ENCODE data around the gene SAP30L.

SAP30L gene

GRCh38 chr5:154479944-154480750 is 34.4 kb downstream of the SAP30L start:
- no peak for DNase-seq
- TF ChIP-seq CTCF (IDR thresholded peaks at IDR 0.05; ENCODE audit: low read depth, low read length, missing control alignments): no peak
- in situ Hi-C loops (cut with HindIII; ENCODE audit: low pct_ligation_motif_present, low sequenced_read_pairs): loop anchor here (25.0 kb wide), 1 partner anchor 132 kb away; no protein-coding TSS in a partner anchor

GRCh38 chr5:154480847-154481246 is 35.0 kb downstream of the SAP30L start:
- in situ Hi-C loops (cut with HindIII; ENCODE audit: low pct_ligation_motif_present, low sequenced_read_pairs): loop anchor here (25.0 kb wide), 1 partner anchor 131 kb away; no protein-coding TSS in a partner anchor
- TF ChIP-seq CTCF (IDR thresholded peaks at IDR 0.05; ENCODE audit: low read depth, low read length, missing control alignments): no peak
- H3K27me3 ChIP-seq (replicated peaks): peaks cover 96% of the 10 kb centered on the region
- H3K36me3 ChIP-seq (replicated peaks): no peaks in the 10 kb centered on the region
- no peak for DNase-seq
- H3K27ac ChIP-seq: no peak overlapping the region
- H3K4me3 ChIP-seq (ENCODE audit: low read depth, low read length): no peak overlapping the region

More at GRCh38 chr5:154479944-154480750, 34.4 kb downstream of the SAP30L start:
- Histone ChIP-seq H3K27me3 (replicated peaks) (peaks cover 96% of the 10 kb centered on the region), H3K36me3 (replicated peaks) (no peaks in the 10 kb centered on the region), H3K27ac (no peak overlapping the region), H3K4me3 (ENCODE audit: low read depth, low read length) (no peak overlapping the region)

GRCh38 chr5:154481584-154482381 is 36.0 kb downstream of the SAP30L start:
- H3K27me3 ChIP-seq (replicated peaks): peaks cover 96% of the 10 kb centered on the region
- H3K36me3 ChIP-seq (replicated peaks): no peaks in the 10 kb centered on the region
- TF ChIP-seq CTCF (IDR thresholded peaks at IDR 0.05; ENCODE audit: low read depth, low read length, missing control alignments): no peak
- in situ Hi-C loops (cut with HindIII; ENCODE audit: low pct_ligation_motif_present, low sequenced_read_pairs): loop anchor here (25.0 kb wide), 1 partner anchor 131 kb away; no protein-coding TSS in a partner anchor
- DNase-seq: no peak
- H3K27ac ChIP-seq: no peak overlapping the region
- no peak overlapping the region for H3K4me3 ChIP-seq (ENCODE audit: low read depth, low read length)

GRCh38 chr5:154482528-154483449 is 37.0 kb downstream of the SAP30L start:
- Histone ChIP-seq H3K27me3 (replicated peaks) (peaks cover 96% of the 10 kb centered on the region), H3K4me3 (ENCODE audit: low read depth, low read length) (no peak overlapping the region), H3K36me3 (replicated peaks) (no peaks in the 10 kb centered on the region), H3K27ac (no peak overlapping the region)
- TF ChIP-seq CTCF (IDR thresholded peaks at IDR 0.05; ENCODE audit: low read depth, low read length, missing control alignments): no peak
- DNase-seq: no peak
- in situ Hi-C loops (cut with HindIII; ENCODE audit: low pct_ligation_motif_present, low sequenced_read_pairs): loop anchor here (25.0 kb wide), 1 partner anchor 130 kb away; no protein-coding TSS in a partner anchor

GRCh38 chr5:154483654-154484392 is 38.0 kb downstream of the SAP30L start:
- no peak overlapping the region for H3K27ac ChIP-seq
- no peaks in the 10 kb centered on the region for H3K36me3 ChIP-seq (replicated peaks)
- H3K4me3 ChIP-seq (ENCODE audit: low read depth, low read length): no peak overlapping the region
- H3K27me3 ChIP-seq (replicated peaks): peaks cover 90% of the 10 kb centered on the region
- in situ Hi-C loops (cut with HindIII; ENCODE audit: low pct_ligation_motif_present, low sequenced_read_pairs): loop anchor here (25.0 kb wide), 1 partner anchor 128 kb away; no protein-coding TSS in a partner anchor
- no peak for TF ChIP-seq CTCF (IDR thresholded peaks at IDR 0.05; ENCODE audit: low read depth, low read length, missing control alignments)
- DNase-seq: no peak

All from brain microvascular endothelial cell (primary cell).